ENCODE measurements around the gene NAV2.

The NAV2 gene

GRCh38 chr11:20118209-20118608, 405.6 kb downstream of the NAV2 start:
- TF ChIP-seq SNAI2 (CRISPR knock-in tag; IDR thresholded peaks at IDR 0.05) (no peak), ZFP30 (CRISPR knock-in tag; IDR thresholded peaks at IDR 0.05) (no peak), TOX (CRISPR knock-in tag; IDR thresholded peaks at IDR 0.05; ENCODE audit: borderline replicate concordance) (no peak), CSRNP3 (CRISPR knock-in tag; IDR thresholded peaks at IDR 0.05) (no peak), GLIS3 (CRISPR knock-in tag; IDR thresholded peaks at IDR 0.05) (no peak), TSHZ2 (CRISPR knock-in tag; IDR thresholded peaks at IDR 0.05) (no peak), BACH2 (CRISPR knock-in tag; IDR thresholded peaks at IDR 0.05; ENCODE audit: borderline replicate concordance) (no peak), ARNTL (CRISPR knock-in tag; IDR thresholded peaks at IDR 0.05; ENCODE audit: borderline replicate concordance, low read depth) (no peak), PATZ1 (CRISPR knock-in tag; IDR thresholded peaks at IDR 0.05; ENCODE audit: borderline replicate concordance) (no peak), ESRRG (CRISPR knock-in tag; IDR thresholded peaks at IDR 0.05) (no peak), OSR1 (CRISPR knock-in tag; IDR thresholded peaks at IDR 0.05) (no peak), CREB5 (CRISPR knock-in tag; IDR thresholded peaks at IDR 0.05; ENCODE audit: low read depth) (no peak), RARB (CRISPR knock-in tag; IDR thresholded peaks at IDR 0.05) (no peak), ZFP3 (CRISPR knock-in tag; IDR thresholded peaks at IDR 0.05) (no peak), TCF4 (CRISPR knock-in tag; IDR thresholded peaks at IDR 0.05; ENCODE audit: borderline replicate concordance) (no peak), CSDC2 (CRISPR knock-in tag; IDR thresholded peaks at IDR 0.05) (no peak), PPARA (CRISPR knock-in tag; IDR thresholded peaks at IDR 0.05; ENCODE audit: borderline replicate concordance) (no peak), ZNF565 (CRISPR knock-in tag; conservative IDR thresholded peaks at IDR 0.05; ENCODE audit: low read depth) (no peak)
- no peak for ATAC-seq

- no peak for ATAC-seq
Measured at GRCh38 chr11:20119315-20119714, 406.7 kb downstream of the NAV2 start.

More at GRCh38 chr11:20119315-20119714, 406.7 kb downstream of the NAV2 start:
- TF ChIP-seq OSR1 (CRISPR knock-in tag; IDR thresholded peaks at IDR 0.05) (no peak), SNAI2 (CRISPR knock-in tag; IDR thresholded peaks at IDR 0.05) (no peak), ISL1 (CRISPR knock-in tag; IDR thresholded peaks at IDR 0.05) (no peak), ZC3H10 (CRISPR knock-in tag; IDR thresholded peaks at IDR 0.05) (no peak), ZNF8 (CRISPR knock-in tag; IDR thresholded peaks at IDR 0.05) (no peak), ARNTL (CRISPR knock-in tag; IDR thresholded peaks at IDR 0.05; ENCODE audit: borderline replicate concordance, low read depth) (no peak), CREB5 (CRISPR knock-in tag; IDR thresholded peaks at IDR 0.05; ENCODE audit: low read depth) (no peak), ZFP30 (CRISPR knock-in tag; IDR thresholded peaks at IDR 0.05) (no peak), BACH2 (CRISPR knock-in tag; IDR thresholded peaks at IDR 0.05; ENCODE audit: borderline replicate concordance) (no peak), ZNF70 (CRISPR knock-in tag; IDR thresholded peaks at IDR 0.05) (no peak), POU6F1 (CRISPR knock-in tag; IDR thresholded peaks at IDR 0.05; ENCODE audit: borderline replicate concordance, low read depth) (no peak), CSRNP3 (CRISPR knock-in tag; IDR thresholded peaks at IDR 0.05) (no peak), TSHZ2 (CRISPR knock-in tag; IDR thresholded peaks at IDR 0.05) (no peak)

All from SK-N-SH treated with all-trans-retinoic acid at 6 μM for 48 hours (cell line).